GM12891 (cell line): Measurements from ENCODE around the gene SDSL.
A peak's percentile ranks its signal among the peaks of the same experiment; 100 is the strongest.

Experiments
- DNase-seq: peaks from one replicate; pipeline ENCODE4 v3.0.0; 2011; ENCODE audit warnings: low spot score; ENCODE audit not compliant: insufficient read length
- FAIRE-seq: peaks from 2 replicates; lab custom pipeline; 2011; peaks lifted over from hg19 to GRCh38; lab: Jason Lieb, UNC
- PAX5 ChIP-seq: IDR thresholded peaks from 2 replicates; pipeline ENCODE4 v1.6.1; 2011; ENCODE audit warnings: low read length, moderate library complexity, mild to moderate bottlenecking; ENCODE audit not compliant: insufficient read depth, severe bottlenecking
- POLR2A ChIP-seq: IDR thresholded peaks from 2 replicates; pipeline ENCODE4 v1.6.1; 2011; ENCODE audit warnings: low read depth, low read length, control low read depth
- POLR2AphosphoS5 ChIP-seq: IDR thresholded peaks from 2 replicates; pipeline ENCODE4 v1.6.1; 2011; ENCODE audit warnings: low read depth, low read length, control low read depth
- POU2F2 ChIP-seq: IDR thresholded peaks from 2 replicates; pipeline ENCODE4 v1.6.1; 2011; ENCODE audit warnings: low read depth, mild to moderate bottlenecking, control low read depth, low read length, moderate library complexity
- SPI1 ChIP-seq: IDR thresholded peaks from 2 replicates; pipeline ENCODE4 v1.6.1; 2011; ENCODE audit warnings: low read depth, low read length, control low read depth
- TAF1 ChIP-seq: IDR thresholded peaks from 2 replicates; pipeline ENCODE4 v1.6.1; 2011; ENCODE audit warnings: low read depth, low read length, control low read depth

Gene SDSL

GRCh38 chr12:113402586-113403260 is 19.5 kb upstream of the SDSL start:
- DNase-seq (no peak), FAIRE-seq (no peak)
- TF ChIP-seq SPI1 (no peak), TAF1 (no peak), POLR2AphosphoS5 (no peak), POU2F2 (no peak), POLR2A (no peak), PAX5 (no peak)

DNA sequence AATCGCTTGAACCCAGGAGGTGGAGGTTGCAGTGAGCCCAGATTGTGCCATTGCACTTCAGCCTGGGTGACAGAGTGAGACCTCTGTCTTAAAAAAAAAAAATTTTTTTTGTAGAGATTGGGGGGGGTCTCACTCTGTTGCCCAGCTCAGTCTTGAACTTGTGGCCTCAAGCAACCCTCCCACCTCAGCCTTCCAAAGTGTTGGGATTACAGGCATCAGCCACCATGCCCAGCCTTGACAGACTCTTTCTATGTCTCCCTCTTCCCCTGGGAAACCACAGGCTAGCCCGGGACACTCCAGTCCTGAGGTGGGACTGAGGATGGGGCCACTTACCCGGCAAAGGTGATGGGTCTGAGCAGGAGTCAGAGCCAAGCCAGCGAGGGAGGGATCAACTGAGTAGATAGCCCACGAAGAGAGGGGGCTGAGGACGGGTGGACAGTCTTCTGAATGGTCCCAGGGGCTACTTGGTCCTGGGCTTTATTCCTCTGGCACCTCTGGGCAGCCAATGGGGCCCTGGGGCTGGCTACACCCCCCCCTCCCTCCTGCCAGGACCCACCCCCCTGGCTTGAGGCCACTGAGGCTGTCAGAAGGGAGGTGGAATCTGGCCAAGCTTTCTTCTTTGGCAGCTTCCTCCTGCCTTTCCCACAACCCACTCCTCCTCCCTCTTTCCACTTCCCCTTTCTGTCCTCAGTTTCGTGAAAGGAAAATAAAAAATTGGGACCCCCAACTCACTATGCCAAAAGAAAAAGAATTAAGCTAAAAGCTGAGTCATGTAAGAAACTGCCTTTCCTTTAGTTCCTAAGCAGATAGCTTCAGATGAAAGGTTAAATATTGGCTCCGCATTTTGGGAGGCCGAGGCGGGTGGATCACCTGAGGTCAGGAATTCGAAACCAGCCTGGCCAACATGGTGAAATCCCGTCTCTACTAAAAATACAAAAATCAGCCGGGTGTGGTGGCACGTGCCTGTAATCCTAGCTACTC is 18.5 kb upstream of the SDSL start, which contains the start of gene SDS:
Gene SDS, minus strand, starts transcription at position 453 of the 981 bp plus-strand sequence. CDS start 4,179 bp downstream, outside the sequence.
- FAIRE-seq: no peak
- peak; percentile 75 for TF ChIP-seq SPI1
- TF ChIP-seq POU2F2: no peak
- no peak for DNase-seq

- peak; percentile 38 for FAIRE-seq
- no peak for DNase-seq
Measured at GRCh38 chr12:113405694-113406093, 16.5 kb upstream of the SDSL start.

GRCh38 chr12:113407931-113408600 is 14.1 kb upstream of the SDSL start:
- FAIRE-seq (no peak), DNase-seq (no peak)
- TF ChIP-seq POLR2A (no peak), POLR2AphosphoS5 (no peak), TAF1 (no peak), PAX5 (no peak), POU2F2 (no peak), SPI1 (no peak)

More at GRCh38 chr12:113405694-113406093, 16.5 kb upstream of the SDSL start:
- no peak for TF ChIP-seq POLR2A
- TF ChIP-seq SPI1: peak; percentile 54; the same call in 1 of the 2 replicates
- no peak for TF ChIP-seq PAX5
- no peak for TF ChIP-seq POLR2AphosphoS5

GRCh38 chr12:113408756-113409298 is 13.4 kb upstream of the SDSL start:
- DNase-seq (no peak), FAIRE-seq (no peak)
- TF ChIP-seq SPI1 (no peak), TAF1 (no peak), PAX5 (no peak), POU2F2 (no peak), POLR2AphosphoS5 (no peak)

- no peak for TF ChIP-seq POU2F2
- no peak for TF ChIP-seq SPI1
- TF ChIP-seq POLR2A: no peak
- TF ChIP-seq TAF1: no peak
- TF ChIP-seq PAX5: no peak
- TF ChIP-seq POLR2AphosphoS5: no peak
- DNase-seq (no peak), FAIRE-seq (no peak)
Measured at GRCh38 chr12:113409462-113410124, 12.6 kb upstream of the SDSL start.

DNA sequence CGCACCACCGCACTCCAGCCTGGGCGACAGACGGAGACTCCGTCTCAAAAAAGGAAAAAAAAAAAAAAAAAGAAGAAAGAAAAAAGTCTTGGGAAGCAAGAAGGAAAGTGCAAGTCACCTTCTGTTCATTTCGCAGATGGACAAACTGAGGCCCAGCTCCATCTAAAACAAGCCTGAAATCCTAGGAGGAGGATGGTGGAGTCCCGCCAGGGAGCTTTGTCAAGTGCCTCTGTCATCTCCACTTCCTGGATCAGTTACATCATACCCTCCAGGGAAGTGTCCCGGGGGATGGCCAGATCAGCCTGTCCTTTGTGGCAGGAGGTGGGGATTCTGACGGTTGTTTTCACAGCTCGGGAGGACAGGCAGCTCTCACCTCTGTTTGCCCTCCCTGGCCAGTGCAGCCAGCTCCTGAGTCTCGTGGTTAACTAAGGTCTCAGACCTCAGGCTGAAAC is 8.7 kb upstream of the SDSL start:
- DNase-seq (no peak), FAIRE-seq (no peak)
- no peak for TF ChIP-seq TAF1
- no peak for TF ChIP-seq PAX5
- TF ChIP-seq POU2F2: no peak
- no peak for TF ChIP-seq POLR2AphosphoS5
- TF ChIP-seq SPI1: no peak
- TF ChIP-seq POLR2A: no peak

DNA sequence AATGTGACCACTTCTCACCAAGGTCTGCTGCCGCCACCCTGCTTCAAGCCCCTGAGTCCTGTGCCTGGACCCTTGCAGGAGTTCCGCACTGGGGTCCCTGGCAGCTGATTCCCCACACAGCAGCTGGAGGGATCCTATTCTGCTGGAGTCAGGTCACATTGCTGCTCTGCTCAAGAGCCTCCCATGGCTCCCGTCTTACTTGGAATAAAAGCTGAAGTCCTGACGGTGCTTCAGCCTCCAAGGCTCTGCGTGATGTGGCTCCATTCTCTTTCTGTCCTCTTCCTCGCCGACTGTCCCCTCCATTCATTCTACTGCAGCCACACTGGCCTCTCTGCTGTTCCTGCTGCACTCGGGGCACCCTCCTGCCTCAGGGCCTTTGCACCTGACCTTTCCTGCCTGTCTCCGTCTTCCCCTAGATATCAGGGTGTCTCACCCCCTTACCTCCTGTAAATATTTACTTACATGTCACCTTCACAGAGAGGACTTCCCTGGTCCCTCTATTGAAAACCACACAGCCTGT is 7.6 kb upstream of the SDSL start:
- FAIRE-seq: no peak
- no peak for DNase-seq
- TF ChIP-seq POLR2A (no peak), TAF1 (no peak), SPI1 (no peak), POU2F2 (no peak), POLR2AphosphoS5 (no peak), PAX5 (no peak)
